Esophagus muscularis mucosa (tissue), 4 donors: Measurements from ENCODE around the gene EPB41. TPM values are rescaled to one million over a fixed set of nuclear protein-coding genes. Genes with fewer than 3 reads are reported as not detected.
A peak's percentile ranks its signal among the peaks of the same experiment; 100 is the strongest.

Source experiments
- DNase-seq: peaks from one replicate; pipeline ENCODE4 v3.0.0-alpha.2; 2017; ENCODE audit errors: extremely low spot score
- H3K27ac ChIP-seq, 4 donors: fragments of 200-600 bp; sonication (generic); replicated peaks in 1 of 4; 1 replicate in 3 of 4; 2 replicates in 1 of 4; pipeline ENCODE4 v1.5.1; 2016 to 2019; ENCODE audit warnings: mild to moderate bottlenecking in 1 of 4
- H3K27me3 ChIP-seq, 4 donors: fragments of 200-600 bp; sonication (generic); one replicate each; pipeline versions ENCODE4 v1.5.1 to v1.6.0; 2016 to 2019
- H3K36me3 ChIP-seq, 4 donors: fragments of 200-600 bp; sonication (generic); one replicate each; pipeline ENCODE4 v1.5.1; 2016 to 2019
- H3K4me1 ChIP-seq, 4 donors: fragments of 200-600 bp; sonication (generic); one replicate each; pipeline ENCODE4 v1.5.1; 2016 to 2019
- H3K4me3 ChIP-seq, 4 donors: fragments of 200-600 bp; sonication (generic); 1 replicate in 2 of 4; 2 replicates in 2 of 4; pipeline ENCODE4 v1.5.1; 2016 to 2019; ENCODE audit warnings: mild to moderate bottlenecking in 4 of 4, moderate library complexity in 1 of 4
- H3K9me3 ChIP-seq, 4 donors: fragments of 200-600 bp; sonication (generic); 1 replicate in 3 of 4; 2 replicates in 1 of 4; pipeline ENCODE4 v1.5.1; 2016 to 2019
- EP300 ChIP-seq: sonication (generic); formaldehyde crosslinking; IDR thresholded peaks from one replicate; pipeline ENCODE4 v1.6.1; 2017; ENCODE audit warnings: antibody characterized with exemption
- POLR2A ChIP-seq: fragments of 450-650 bp; IDR thresholded peaks from one replicate; pipeline ENCODE4 v1.6.1; 2017; ENCODE audit warnings: antibody characterized with exemption, moderate library complexity, mild to moderate bottlenecking, low read depth
- POLR2AphosphoS5 ChIP-seq, 2 donors: sonication (generic); formaldehyde crosslinking; IDR thresholded peaks; one replicate each; pipeline ENCODE4 v1.6.1; 2017; ENCODE audit warnings: antibody characterized with exemption in 2 of 2
- WGBS: methylation state at CpG from one replicate; pipeline ENCODE4 v1.1.5; 2018; 5-methylcytosine and 5-hydroxymethylcytosine counted together
- intact Hi-C: fragments of 100-400 bp; cut with DNase I; formaldehyde crosslinking; loops from one replicate; pipeline ENCODE4 v1.15.1; 2023
- total RNA-seq, 4 donors: library from RNA; depleted of rRNA; stranded (reverse); fragments of >200 nt; gene quantifications; one replicate each; pipeline versions ENCODE4 v1.1.0 to v1.2.1, GENCODE V29; 2016
- TF ChIP-seq, protein P1 (sequence below), 3 experiments: fragments of 200-600 bp in 2 of 3; fragments of 450-650 bp in 1 of 3; sonication (generic) in 2 of 3; IDR thresholded peaks; one replicate each; pipeline ENCODE4 v1.5.1; 2017 to 2019; ENCODE audit warnings: antibody characterized with exemption in 3 of 3, mild to moderate bottlenecking in 2 of 3, moderate library complexity in 1 of 3

The EPB41 gene
- total RNA-seq, 4 donors from 2014 or later, result 18.2 to 24.6 (median 18.5) TPM

DNA sequence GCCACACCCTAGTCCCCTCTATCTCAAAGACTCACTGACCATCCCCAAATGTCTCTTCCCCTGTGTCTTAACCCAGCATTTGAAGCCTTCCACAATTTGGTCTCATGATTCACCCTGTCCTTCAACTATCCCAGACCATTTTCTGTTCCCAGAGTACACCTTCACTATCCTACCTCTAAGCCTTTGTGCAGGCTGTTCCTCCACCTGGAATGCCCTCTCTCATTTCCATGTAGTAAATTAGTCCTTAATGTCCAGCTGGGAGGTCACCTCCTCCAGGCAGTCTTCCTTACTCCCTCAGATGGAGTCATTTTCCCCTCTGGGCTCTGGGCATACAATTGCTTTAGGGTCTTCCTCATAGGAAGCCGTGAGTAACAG is 31.1 kb upstream of the EPB41 start:
- TF ChIP-seq EP300 (no peak), POLR2AphosphoS5 (IDR thresholded peaks at IDR 0.05) (no peak), POLR2A (no peak)
- TF ChIP-seq, protein P1, sequence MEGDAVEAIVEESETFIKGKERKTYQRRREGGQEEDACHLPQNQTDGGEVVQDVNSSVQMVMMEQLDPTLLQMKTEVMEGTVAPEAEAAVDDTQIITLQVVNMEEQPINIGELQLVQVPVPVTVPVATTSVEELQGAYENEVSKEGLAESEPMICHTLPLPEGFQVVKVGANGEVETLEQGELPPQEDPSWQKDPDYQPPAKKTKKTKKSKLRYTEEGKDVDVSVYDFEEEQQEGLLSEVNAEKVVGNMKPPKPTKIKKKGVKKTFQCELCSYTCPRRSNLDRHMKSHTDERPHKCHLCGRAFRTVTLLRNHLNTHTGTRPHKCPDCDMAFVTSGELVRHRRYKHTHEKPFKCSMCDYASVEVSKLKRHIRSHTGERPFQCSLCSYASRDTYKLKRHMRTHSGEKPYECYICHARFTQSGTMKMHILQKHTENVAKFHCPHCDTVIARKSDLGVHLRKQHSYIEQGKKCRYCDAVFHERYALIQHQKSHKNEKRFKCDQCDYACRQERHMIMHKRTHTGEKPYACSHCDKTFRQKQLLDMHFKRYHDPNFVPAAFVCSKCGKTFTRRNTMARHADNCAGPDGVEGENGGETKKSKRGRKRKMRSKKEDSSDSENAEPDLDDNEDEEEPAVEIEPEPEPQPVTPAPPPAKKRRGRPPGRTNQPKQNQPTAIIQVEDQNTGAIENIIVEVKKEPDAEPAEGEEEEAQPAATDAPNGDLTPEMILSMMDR (IDR thresholded peaks at IDR 0.05), result no peak
- no peaks in the 10 kb centered on the region for H3K27me3 ChIP-seq
- H3K4me3 ChIP-seq, result no peak overlapping the region
- H3K36me3 ChIP-seq, result no peaks in the 10 kb centered on the region
- H3K4me1 ChIP-seq, result peaks cover 16 to 51% (median 43%) of the 10 kb centered on the region in 4 donors
- no peak overlapping the region for H3K27ac ChIP-seq
- no peaks in the 10 kb centered on the region for H3K9me3 ChIP-seq
- 84% methylated on average over 1 of the region's 1 CpG for WGBS
- DNase-seq, result no peak
- intact Hi-C loops, result loop anchor here (2.0 to 10.0 kb wide), 2 partner anchors 152 to 238 kb away; partner anchors contain the start of genes RNU11 and TAF12

DNA sequence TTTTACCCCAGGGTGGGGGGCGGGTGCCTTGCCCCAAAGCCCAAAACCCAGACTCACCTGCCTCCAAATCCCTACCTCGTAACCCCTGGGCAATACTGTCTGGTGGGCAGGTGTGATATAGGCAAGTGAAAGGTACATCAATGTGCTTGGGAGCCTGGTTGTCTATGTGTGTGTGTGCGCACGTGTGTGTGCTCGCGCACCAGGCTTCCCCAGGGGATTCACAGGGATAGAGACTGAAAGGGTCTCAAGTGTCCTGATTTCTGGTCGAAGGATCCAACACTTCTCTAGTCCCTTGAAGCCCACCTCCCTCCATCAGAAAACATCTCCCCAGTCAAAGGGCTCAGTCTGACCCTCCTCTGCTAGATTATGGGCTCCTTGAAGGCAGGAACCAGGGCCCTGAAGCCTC is 28.9 kb upstream of the EPB41 start:
- Histone ChIP-seq H3K4me3 (no peak overlapping the region), H3K27me3 (no peaks in the 10 kb centered on the region), H3K9me3 (no peaks in the 10 kb centered on the region), H3K36me3 (no peaks in the 10 kb centered on the region), H3K4me1 (peaks cover 19 to 65% (median 48%) of the 10 kb centered on the region in 4 donors), H3K27ac (peak overlapping the region; percentile 1 to 77 (median 76))
- intact Hi-C loops, result loop anchor here (5.0 to 10.0 kb wide), 2 partner anchors 237 to 241 kb away; partner anchors contain the start of genes RNU11, TAF12 and TMEM200B
- DNase-seq, result no peak
- 85% methylated on average over 7 of the region's 7 CpGs for WGBS
- TF ChIP-seq, protein P1 (IDR thresholded peaks at IDR 0.05), result no peak
- TF ChIP-seq POLR2A, result no peak
- TF ChIP-seq EP300, result no peak
- no peak for TF ChIP-seq POLR2AphosphoS5 (IDR thresholded peaks at IDR 0.05)

DNA sequence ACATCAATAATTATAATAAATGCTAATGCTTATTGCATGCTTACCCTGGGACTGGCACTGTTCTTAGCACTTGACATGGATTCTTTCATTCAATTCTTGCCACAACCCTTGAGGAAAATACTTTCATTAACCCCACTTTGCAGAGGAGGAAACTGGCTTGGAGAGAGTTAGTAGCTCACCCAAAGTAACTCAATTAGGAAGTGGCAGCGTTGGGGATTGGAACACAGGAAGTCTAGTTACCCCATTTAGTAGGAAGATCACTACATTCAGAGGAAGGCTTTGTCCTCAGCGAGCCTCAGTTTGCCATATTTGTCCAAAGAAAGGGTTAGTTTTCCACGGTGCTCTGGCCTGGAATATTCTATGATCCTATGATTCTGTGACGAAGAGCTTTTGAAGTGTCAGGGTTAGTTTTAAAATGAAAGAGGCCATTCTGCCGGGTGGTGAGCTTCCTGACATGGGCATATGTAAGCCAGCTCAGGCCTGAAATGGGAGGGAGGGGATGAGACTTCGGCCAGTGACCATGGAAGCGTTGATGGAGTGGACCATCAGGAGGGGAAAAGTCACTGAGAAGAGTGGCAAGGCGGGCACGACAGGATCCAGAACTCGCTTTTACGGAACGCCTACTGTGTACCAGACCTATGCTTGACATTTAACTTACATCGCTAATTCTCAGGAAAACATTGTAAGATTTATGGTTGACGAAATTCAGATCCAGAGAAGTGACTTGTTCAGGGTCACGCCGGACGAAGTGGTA is 28.2 kb upstream of the EPB41 start:
- Histone ChIP-seq H3K36me3 (no peaks in the 10 kb centered on the region), H3K27ac (peak overlapping the region; percentile 76 to 77 (median 77)), H3K4me1 (peaks cover 19 to 65% (median 48%) of the 10 kb centered on the region in 4 donors), H3K4me3 (peak overlapping the region; percentile 78 to 95 (median 87)), H3K27me3 (no peaks in the 10 kb centered on the region), H3K9me3 (no peaks in the 10 kb centered on the region)
- DNase-seq, result no peak
- WGBS, result 65% methylated on average over 17 of the region's 17 CpGs
- intact Hi-C loops, result loop anchor here (5.0 to 10.0 kb wide), 2 partner anchors 236 to 241 kb away; partner anchors contain the start of genes RNU11, TAF12 and TMEM200B
- TF ChIP-seq EP300, result no peak
- TF ChIP-seq POLR2A, result no peak
- TF ChIP-seq, protein P1 (IDR thresholded peaks at IDR 0.05), result no peak
- no peak for TF ChIP-seq POLR2AphosphoS5 (IDR thresholded peaks at IDR 0.05)

DNA sequence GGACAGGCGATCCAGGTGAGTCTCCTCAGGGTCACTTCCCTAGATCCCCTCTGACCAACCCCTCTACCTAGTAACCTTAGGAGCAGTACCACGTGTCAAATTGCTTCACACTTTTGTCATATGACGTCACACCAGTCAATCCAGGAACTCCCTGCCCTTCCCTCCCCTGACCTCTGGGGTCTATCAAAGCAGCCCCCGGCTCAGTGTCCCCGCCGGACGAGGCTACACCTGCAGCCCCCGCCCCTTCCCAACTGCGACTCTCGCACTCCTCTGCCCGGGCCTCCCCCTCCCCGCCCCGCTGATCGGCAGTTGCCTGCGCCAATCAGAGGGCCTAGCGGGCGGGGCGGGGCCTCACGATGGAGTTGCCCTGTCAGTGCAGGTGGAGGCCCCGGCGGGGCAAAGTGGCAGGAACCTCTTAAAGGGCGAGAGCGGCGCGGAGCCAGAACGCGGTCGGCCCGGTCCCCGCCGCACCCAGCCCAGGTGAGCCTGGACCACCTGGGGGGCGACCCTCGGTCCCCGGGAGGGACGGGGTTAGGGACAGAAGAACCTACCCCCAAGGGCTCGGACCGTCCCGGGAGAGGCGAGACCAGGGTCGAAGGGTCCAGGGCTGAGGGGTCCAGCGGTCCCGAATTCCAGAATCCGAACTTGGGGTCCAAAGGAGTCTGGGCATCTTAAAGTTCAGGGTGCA is 27.5 kb upstream of the EPB41 start:
- Histone ChIP-seq H3K36me3 (no peaks in the 10 kb centered on the region), H3K27ac (peak overlapping the region; percentile 76 to 77 (median 77)), H3K4me3 (peak overlapping the region; percentile 78 to 95 (median 87)), H3K9me3 (no peaks in the 10 kb centered on the region), H3K4me1 (peaks cover 19 to 63% (median 46%) of the 10 kb centered on the region in 4 donors), H3K27me3 (no peaks in the 10 kb centered on the region)
- 4% methylated on average over 14 of the region's 43 CpGs for WGBS
- DNase-seq, result peak; percentile 95
- intact Hi-C loops, result loop anchor here (5.0 to 10.0 kb wide), 2 partner anchors 235 to 242 kb away; partner anchors contain the start of genes RNU11, TAF12 and TMEM200B
- TF ChIP-seq POLR2AphosphoS5 (IDR thresholded peaks at IDR 0.05) (peak; percentile 68 to 69), EP300 (no peak)

DNA sequence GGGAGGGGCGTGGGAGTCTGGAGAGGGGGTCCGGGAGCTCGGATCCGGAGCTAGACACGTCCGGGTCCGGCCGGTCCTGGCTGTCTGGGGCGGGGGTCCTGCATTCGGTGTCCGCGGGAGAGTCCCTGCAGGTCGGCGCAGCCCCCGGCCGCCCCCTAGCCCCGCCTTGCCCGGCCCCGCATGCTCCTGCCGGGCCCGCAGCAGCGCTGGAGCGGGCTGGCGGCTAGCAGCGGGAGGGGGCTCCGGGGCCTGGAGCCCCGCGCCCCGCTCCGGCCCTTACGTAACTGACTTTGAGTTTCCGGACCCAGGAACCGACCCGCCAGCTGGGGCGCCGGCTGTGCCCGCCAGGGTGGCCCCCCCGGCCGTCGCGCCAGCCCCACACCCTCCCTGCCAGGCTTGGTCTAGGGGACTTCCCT is 26.9 kb upstream of the EPB41 start:
- H3K27ac ChIP-seq, result peak overlapping the region; percentile 76 to 77 (median 77)
- intact Hi-C loops, result loop anchor here (5.0 to 10.0 kb wide), 2 partner anchors 235 to 243 kb away; partner anchors contain the start of genes RNU11, TAF12 and TMEM200B
- H3K4me3 ChIP-seq, result peak overlapping the region; percentile 78 to 95 (median 87)
- no peak for DNase-seq
- H3K36me3 ChIP-seq, result no peaks in the 10 kb centered on the region
- H3K27me3 ChIP-seq, result no peaks in the 10 kb centered on the region
- H3K9me3 ChIP-seq, result no peaks in the 10 kb centered on the region
- no peak for TF ChIP-seq POLR2AphosphoS5 (IDR thresholded peaks at IDR 0.05)
- TF ChIP-seq, protein P1 (IDR thresholded peaks at IDR 0.05), result no peak
- no peak for TF ChIP-seq EP300
- no peak for TF ChIP-seq POLR2A
- WGBS, result no CpG with 5 or more reads among the region's 41 CpGs
- peaks cover 19 to 57% (median 42%) of the 10 kb centered on the region in 4 donors for H3K4me1 ChIP-seq
